ENCODE data around the gene CCDC122. TPM values are rescaled to one million over a fixed set of nuclear protein-coding genes. Genes with fewer than 3 reads are reported as not detected.

The CCDC122 gene
- total and polyA plus RNA-seq, 9 of the 15 experiments (the other 6 are each of a cell fraction or from before 2014, with no cell fraction given) = not detected

GRCh38 chr13:43831088-43831487 lies 48.5 kb downstream of the CCDC122 start (continued):
- no peak for TF ChIP-seq FOXJ2 (tag; IDR thresholded peaks at IDR 0.05)
- no peak for TF ChIP-seq NFXL1 (CRISPR knock-in tag; IDR thresholded peaks at IDR 0.05)
- no peak for TF ChIP-seq TCF7 (IDR thresholded peaks at IDR 0.05; ENCODE audit: borderline replicate concordance)

- H3K9ac ChIP-seq (ENCODE audit: insufficient read depth in 1 of 2, low read depth in 2 of 2, low read length in 2 of 2) = no peak overlapping the region
- POLR2A ChIA-PET = no interaction called here
- in situ Hi-C loops (cut with MboI) = no loop called here
- ATAC-seq = no peak
- no peaks in the 10 kb centered on the region for H3K9me3 ChIP-seq (replicated peaks; ENCODE audit: control insufficient read depth, insufficient read depth, low read depth, low read length)
- BruUV-seq (replicated peaks) = no TSS peak
- CTCF ChIA-PET (ENCODE audit: low intra/inter-chr PET ratio) = no interaction called here
- H3K9me1 ChIP-seq (ENCODE audit: control insufficient read depth, insufficient read depth, low read length) = no peaks in the 10 kb centered on the region
- intact Hi-C loops (cut with micrococcal nuclease) = no loop called here
- H2AFZ ChIP-seq (ENCODE audit: low read depth, low read length) = no peak overlapping the region
- TF ChIP-seq SIX5 (IDR thresholded peaks at IDR 0.05; ENCODE audit: borderline replicate concordance in 1 of 2, insufficient read depth in 1 of 2, low read depth in 1 of 2, low read length in 2 of 2) (no peak), POLR3G (IDR thresholded peaks at IDR 0.05; ENCODE audit: extremely low read depth, insufficient read length, insufficient replicate concordance) (no peak), ARHGAP35 (IDR thresholded peaks at IDR 0.05; ENCODE audit: partially characterized antibody) (no peak), RBM34 (IDR thresholded peaks at IDR 0.05; ENCODE audit: borderline replicate concordance, insufficient read depth, low read length) (no peak), ZC3H8 (IDR thresholded peaks at IDR 0.05) (no peak), ZBTB40 (IDR thresholded peaks at IDR 0.05) (no peak), ZBTB40 (CRISPR knock-in tag; IDR thresholded peaks at IDR 0.05) (no peak), ZNF436 (CRISPR knock-in tag; IDR thresholded peaks at IDR 0.05) (no peak), CBFB (CRISPR knock-in tag; IDR thresholded peaks at IDR 0.05) (no peak), CEBPG (CRISPR knock-in tag; IDR thresholded peaks at IDR 0.05) (no peak), CEBPG (tag; conservative IDR thresholded peaks at IDR 0.05 in 1 of 2, IDR thresholded peaks at IDR 0.05 in 1 of 2) (peak in 1 of 2 experiments; percentile 31; a peak in 1 of 4 replicates)
- no peaks in the 10 kb centered on the region for H3K79me2 ChIP-seq (ENCODE audit: control insufficient read depth, insufficient read depth, low read length)
- no peaks in the 10 kb centered on the region for H3K36me3 ChIP-seq (ENCODE audit: control insufficient read depth, insufficient read depth, low read length)
- no peaks in the 10 kb centered on the region for H3K27me3 ChIP-seq (ENCODE audit: control insufficient read depth in 2 of 2, insufficient read depth in 2 of 2, low read length in 2 of 2)
- H3K27ac ChIP-seq (ENCODE audit: extremely low read depth, low read depth, low read length) = no peak overlapping the region
- no peak overlapping the region for H3K4me2 ChIP-seq (ENCODE audit: insufficient read depth, low read length)
- DNase-seq (ENCODE audit: extremely low read depth in 1 of 4, low spot score in 3 of 4) = no peak
- no peaks in the 10 kb centered on the region for H4K20me1 ChIP-seq (replicated peaks; ENCODE audit: control insufficient read depth, insufficient read depth, low read length)
- 0% methylated on average over 5 of the region's 5 CpGs for WGBS (ENCODE audit: insufficient coverage, low coverage, missing lambda C conversion rate)
- no peak overlapping the region for H3K4me3 ChIP-seq
- FAIRE-seq = no peak
- H3K4me1 ChIP-seq (replicated peaks in 1 of 2; ENCODE audit: control insufficient read depth in 2 of 2, insufficient read depth in 2 of 2, low read length in 2 of 2) = no peaks in the 10 kb centered on the region
Measured at GRCh38 chr13:43830497-43830881, 49.1 kb downstream of the CCDC122 start.

Measured in K562 (cell line).